HG03025 (cell line): ENCODE data around the gene RXFP4.
"Not testable (repeated sequence)": the region's sequence is repeated elsewhere in the genome, so short reads cannot be mapped to it uniquely, and the experiment has no call there.

Experiments
- ATAC-seq: cut with Tn5 transposase; IDR thresholded peaks from one replicate; pipeline ENCODE4 v1.9.1; 2021; ENCODE audit warnings: mild to moderate bottlenecking, moderate library complexity; ENCODE audit not compliant: unreplicated experiment, low FRiP score

The RXFP4 gene

GRCh38 chr1:155976913-155977689, 35.7 kb downstream of the RXFP4 start:
- no peak for ATAC-seq

GRCh38 chr1:155977690-155978324, 36.4 kb downstream of the RXFP4 start:
- peak; percentile 12 for ATAC-seq

- peak; percentile 37 for ATAC-seq
Observed at GRCh38 chr1:155978325-155978972, 37.0 kb downstream of the RXFP4 start, which contains the start of gene ARHGEF2. TSS of gene ARHGEF2 (minus strand) at chr1:155978547. CDS start at chr1:155978427, 120 bp downstream.

- ATAC-seq = peak; percentile 1
Observed at GRCh38 chr1:155978973-155979429, 37.6 kb downstream of the RXFP4 start.

- ATAC-seq = no peak
Observed at GRCh38 chr1:155979597-155980343, 38.3 kb downstream of the RXFP4 start.

- no peak for ATAC-seq
Observed at GRCh38 chr1:155981266-155982088, 40.0 kb downstream of the RXFP4 start.

- no peak for ATAC-seq
Observed at GRCh38 chr1:155982106-155982505, 40.7 kb downstream of the RXFP4 start.

GRCh38 chr1:155983191-155984024, 42.0 kb downstream of the RXFP4 start:
- ATAC-seq = no peak

- no peak for ATAC-seq
Observed at GRCh38 chr1:155984341-155984740, 42.9 kb downstream of the RXFP4 start.

GRCh38 chr1:155984903-155985645, 43.6 kb downstream of the RXFP4 start:
- ATAC-seq = not testable (repeated sequence)

- ATAC-seq = no peak
Observed at GRCh38 chr1:155989242-155990004, 48.0 kb downstream of the RXFP4 start.

- ATAC-seq = no peak
Observed at GRCh38 chr1:155990005-155990739, 48.7 kb downstream of the RXFP4 start.
